ENCODE results near the gene C1QC. TPM values are rescaled to one million over a fixed set of nuclear protein-coding genes. Genes with fewer than 3 reads are reported as not detected.
A peak's percentile ranks its signal among the peaks of the same experiment; 100 is the strongest.
"Not testable (repeated sequence)": the region's sequence is repeated elsewhere in the genome, so short reads cannot be mapped to it uniquely, and the experiment has no call there.

C1QC gene
- total RNA-seq, 1 experiment from 2014 or later = not detected

GRCh38 chr1:22673486-22674409, 30.3 kb downstream of the C1QC start:
- Histone ChIP-seq H3K36me3 (ENCODE audit: insufficient read depth, low read length, poor library complexity, severe bottlenecking) (no peaks in the 10 kb centered on the region), H3K4me3 (ENCODE audit: low read depth, low read length, poor library complexity, severe bottlenecking) (no peak overlapping the region), H3K4me1 (ENCODE audit: insufficient read depth, low read length, poor library complexity, severe bottlenecking) (peaks cover 21% of the 10 kb centered on the region), H3K27me3 (replicated peaks; ENCODE audit: insufficient read depth, low read depth, low read length, poor library complexity) (no peaks in the 10 kb centered on the region), H3K9me3 (ENCODE audit: low read depth, low read length, poor library complexity, severe bottlenecking) (no peaks in the 10 kb centered on the region), H3K27ac (ENCODE audit: low read depth, low read length, poor library complexity, severe bottlenecking) (no peak overlapping the region)
- ChIA-PET POLR2A (ENCODE audit: low non-redundant PET) (no interaction called here), CTCF (interaction anchor here (1.0 kb wide), 1 partner anchor 257 kb away, joined by 6 read pairs; no protein-coding TSS in a partner anchor)
- BruUV-seq (replicated peaks) = no TSS peak
- peak; percentile 63 for DNase-seq (ENCODE audit: low spot score)
- peak; percentile 88 for TF ChIP-seq CTCF (conservative IDR thresholded peaks at IDR 0.05; ENCODE audit: low read depth, low read length)
- TF ChIP-seq EZH2 (IDR thresholded peaks at IDR 0.05; ENCODE audit: borderline replicate concordance, low read depth, low read length, poor library complexity, severe bottlenecking) = no peak
- intact Hi-C loops (cut with micrococcal nuclease; ENCODE audit: unreplicated experiment) = loop anchor here (1.0 to 10.0 kb wide), 2 partner anchors 211 to 257 kb away; no protein-coding TSS in a partner anchor

- ChIA-PET CTCF (interaction anchor here (0.5 to 1.0 kb wide), 5 partner anchors 187 to 291 kb away, joined by 3 to 6 read pairs (median 4); no protein-coding TSS in a partner anchor), POLR2A (ENCODE audit: low non-redundant PET) (no interaction called here)
- Histone ChIP-seq H3K4me1 (ENCODE audit: insufficient read depth, low read length, poor library complexity, severe bottlenecking) (peaks cover 27% of the 10 kb centered on the region), H3K27ac (ENCODE audit: low read depth, low read length, poor library complexity, severe bottlenecking) (no peak overlapping the region), H3K27me3 (replicated peaks; ENCODE audit: insufficient read depth, low read depth, low read length, poor library complexity) (no peaks in the 10 kb centered on the region), H3K9me3 (ENCODE audit: low read depth, low read length, poor library complexity, severe bottlenecking) (no peaks in the 10 kb centered on the region), H3K4me3 (ENCODE audit: low read depth, low read length, poor library complexity, severe bottlenecking) (no peak overlapping the region), H3K36me3 (ENCODE audit: insufficient read depth, low read length, poor library complexity, severe bottlenecking) (no peaks in the 10 kb centered on the region)
- TF ChIP-seq EZH2 (IDR thresholded peaks at IDR 0.05; ENCODE audit: borderline replicate concordance, low read depth, low read length, poor library complexity, severe bottlenecking) (no peak), CTCF (conservative IDR thresholded peaks at IDR 0.05; ENCODE audit: low read depth, low read length) (no peak)
- BruUV-seq (replicated peaks) = no TSS peak
- no peak for DNase-seq (ENCODE audit: low spot score)
- intact Hi-C loops (cut with micrococcal nuclease; ENCODE audit: unreplicated experiment) = loop anchor here (1.0 to 10.0 kb wide), 2 partner anchors 210 to 256 kb away; no protein-coding TSS in a partner anchor
Measured at GRCh38 chr1:22674410-22674749, 30.9 kb downstream of the C1QC start.

GRCh38 chr1:22676151-22676550, 32.7 kb downstream of the C1QC start:
- ChIA-PET CTCF (interaction anchor here (0.5 to 0.8 kb wide), 2 partner anchors 28 to 255 kb away, joined by 4 to 8 read pairs; no protein-coding TSS in a partner anchor), POLR2A (ENCODE audit: low non-redundant PET) (interaction anchor here (0.6 kb wide), 1 partner anchor 158 kb away, joined by 4 read pairs; no protein-coding TSS in a partner anchor)
- not testable (repeated sequence) for H3K4me3 ChIP-seq (ENCODE audit: low read depth, low read length, poor library complexity, severe bottlenecking); H3K9me3 ChIP-seq (ENCODE audit: low read depth, low read length, poor library complexity, severe bottlenecking); H3K36me3 ChIP-seq (ENCODE audit: insufficient read depth, low read length, poor library complexity, severe bottlenecking); DNase-seq (ENCODE audit: low spot score); BruUV-seq (replicated peaks); H3K27me3 ChIP-seq (replicated peaks; ENCODE audit: insufficient read depth, low read depth, low read length, poor library complexity); H3K27ac ChIP-seq (ENCODE audit: low read depth, low read length, poor library complexity, severe bottlenecking)
- H3K4me1 ChIP-seq (ENCODE audit: insufficient read depth, low read length, poor library complexity, severe bottlenecking) = peaks cover 27% of the 10 kb centered on the region
- intact Hi-C loops (cut with micrococcal nuclease; ENCODE audit: unreplicated experiment) = loop anchor here (10.0 kb wide), 1 partner anchor 209 kb away; no protein-coding TSS in a partner anchor

Measured in A673 (cell line).